Epithelial cell of esophagus (primary cell): ENCODE measurements around the gene FKBP10.

Experiments used
- DNase-seq: peaks from one replicate; pipeline ENCODE4 v3.0.0; 2010; ENCODE audit warnings: low read depth
- H3K4me3 ChIP-seq: 2 replicates; pipeline ENCODE4 v1.5.1; 2011; ENCODE audit warnings: mild to moderate bottlenecking, low read length, control low read depth
- TF ChIP-seq, protein P1 (sequence below): IDR thresholded peaks from 2 replicates; pipeline ENCODE4 v1.5.1; 2011; ENCODE audit warnings: low read depth, mild to moderate bottlenecking, low read length, control low read depth, inconsistent platforms; ENCODE audit not compliant: insufficient read depth; ENCODE audit errors: missing control alignments

The FKBP10 gene

DNA sequence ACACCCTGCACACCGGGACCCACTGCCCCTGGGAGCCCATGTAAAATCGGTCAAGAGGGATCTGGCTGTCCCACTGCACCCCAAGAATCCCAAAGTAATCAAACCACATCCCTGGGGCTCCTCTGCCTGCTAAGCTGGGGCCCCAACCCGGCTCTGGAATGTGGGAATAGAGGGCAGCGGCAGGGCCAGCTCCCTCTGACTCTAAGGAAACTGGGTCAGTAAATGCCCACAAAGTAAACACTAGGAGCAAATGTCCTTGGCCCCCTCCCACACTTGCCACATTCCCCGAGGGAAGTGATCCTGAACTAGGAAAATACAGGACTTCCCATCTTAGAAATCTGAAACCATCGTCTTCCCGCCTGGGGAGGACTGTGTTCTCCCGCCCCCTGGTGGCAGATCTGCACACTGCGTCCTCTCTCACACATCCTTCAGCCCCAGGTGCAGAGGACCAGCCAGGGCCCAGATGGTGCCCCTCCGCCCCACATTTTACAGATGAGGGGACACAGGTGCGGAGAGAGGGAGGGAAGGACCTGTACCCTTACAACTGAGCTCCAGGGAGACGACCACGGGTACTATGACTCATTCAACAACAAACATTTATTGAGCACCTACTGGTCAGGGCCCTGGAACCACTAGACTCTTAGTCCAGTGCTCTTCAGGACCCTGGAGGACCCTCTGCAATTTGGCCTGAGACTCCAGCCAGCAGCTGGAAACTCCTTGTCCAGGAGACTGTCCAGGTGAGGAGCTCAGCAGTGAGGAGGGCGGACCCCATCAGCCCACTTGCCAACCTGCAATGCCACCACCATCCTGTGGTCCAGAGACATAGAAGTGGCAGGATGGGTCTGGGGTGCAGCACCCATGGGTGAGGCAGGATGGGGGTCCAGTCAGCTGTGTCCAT is 11.2 kb upstream of the FKBP10 start:
- DNase-seq, result peak; percentile 88
- peak overlapping the region; percentile 21 for H3K4me3 ChIP-seq

DNA sequence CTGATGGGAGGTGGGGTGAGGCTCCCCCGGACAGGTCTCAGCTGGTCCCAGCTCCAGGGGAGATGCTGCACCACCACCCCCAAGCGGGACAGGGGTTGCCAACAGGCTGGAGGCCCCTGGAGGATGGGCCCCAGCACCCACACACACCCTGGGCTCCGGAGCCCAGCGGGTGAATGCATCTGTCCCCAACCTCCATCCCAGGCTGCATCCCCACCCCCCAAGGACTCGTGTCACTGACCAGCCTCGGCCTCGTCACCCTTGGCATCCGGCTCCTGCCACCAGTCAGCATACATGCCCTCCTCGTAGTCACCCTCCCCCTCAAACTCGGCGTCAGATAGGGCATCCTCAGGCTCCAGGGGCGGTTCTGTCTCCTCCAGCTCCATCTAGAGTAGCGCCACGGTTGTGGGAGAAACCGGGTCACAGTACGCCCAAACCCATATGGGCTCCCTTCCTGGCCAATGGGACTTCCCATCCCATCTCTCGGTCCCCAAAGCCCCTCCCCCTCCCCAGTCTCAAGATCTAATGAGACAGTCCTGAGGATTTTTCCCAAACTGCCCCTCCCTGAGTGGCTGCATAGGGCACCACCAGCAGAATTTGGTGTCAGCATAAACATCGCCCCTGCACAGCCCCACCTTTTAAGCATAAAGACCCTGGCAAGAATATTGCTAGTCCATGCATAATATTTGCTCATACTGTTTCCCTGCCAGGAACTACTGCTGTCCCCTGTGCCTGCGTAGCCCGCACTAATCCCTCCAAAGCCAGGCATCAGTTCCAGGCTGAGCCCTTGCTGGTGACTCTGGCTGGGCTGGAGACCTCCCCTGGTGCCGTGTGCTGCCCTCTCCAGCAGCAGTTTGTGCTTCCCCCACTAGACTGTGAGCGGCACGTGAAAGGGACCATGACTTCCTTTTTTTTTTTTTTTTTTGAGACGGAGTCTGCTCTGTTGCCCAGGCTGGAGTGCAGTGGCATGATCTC is 9.5 kb upstream of the FKBP10 start:
- no peak for DNase-seq
- no peak overlapping the region for H3K4me3 ChIP-seq
- TF ChIP-seq, protein P1, sequence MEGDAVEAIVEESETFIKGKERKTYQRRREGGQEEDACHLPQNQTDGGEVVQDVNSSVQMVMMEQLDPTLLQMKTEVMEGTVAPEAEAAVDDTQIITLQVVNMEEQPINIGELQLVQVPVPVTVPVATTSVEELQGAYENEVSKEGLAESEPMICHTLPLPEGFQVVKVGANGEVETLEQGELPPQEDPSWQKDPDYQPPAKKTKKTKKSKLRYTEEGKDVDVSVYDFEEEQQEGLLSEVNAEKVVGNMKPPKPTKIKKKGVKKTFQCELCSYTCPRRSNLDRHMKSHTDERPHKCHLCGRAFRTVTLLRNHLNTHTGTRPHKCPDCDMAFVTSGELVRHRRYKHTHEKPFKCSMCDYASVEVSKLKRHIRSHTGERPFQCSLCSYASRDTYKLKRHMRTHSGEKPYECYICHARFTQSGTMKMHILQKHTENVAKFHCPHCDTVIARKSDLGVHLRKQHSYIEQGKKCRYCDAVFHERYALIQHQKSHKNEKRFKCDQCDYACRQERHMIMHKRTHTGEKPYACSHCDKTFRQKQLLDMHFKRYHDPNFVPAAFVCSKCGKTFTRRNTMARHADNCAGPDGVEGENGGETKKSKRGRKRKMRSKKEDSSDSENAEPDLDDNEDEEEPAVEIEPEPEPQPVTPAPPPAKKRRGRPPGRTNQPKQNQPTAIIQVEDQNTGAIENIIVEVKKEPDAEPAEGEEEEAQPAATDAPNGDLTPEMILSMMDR, result no peak

More for the DNA sequence above, 11.2 kb upstream of the FKBP10 start:
- TF ChIP-seq, protein P1, result peak; percentile 96

DNA sequence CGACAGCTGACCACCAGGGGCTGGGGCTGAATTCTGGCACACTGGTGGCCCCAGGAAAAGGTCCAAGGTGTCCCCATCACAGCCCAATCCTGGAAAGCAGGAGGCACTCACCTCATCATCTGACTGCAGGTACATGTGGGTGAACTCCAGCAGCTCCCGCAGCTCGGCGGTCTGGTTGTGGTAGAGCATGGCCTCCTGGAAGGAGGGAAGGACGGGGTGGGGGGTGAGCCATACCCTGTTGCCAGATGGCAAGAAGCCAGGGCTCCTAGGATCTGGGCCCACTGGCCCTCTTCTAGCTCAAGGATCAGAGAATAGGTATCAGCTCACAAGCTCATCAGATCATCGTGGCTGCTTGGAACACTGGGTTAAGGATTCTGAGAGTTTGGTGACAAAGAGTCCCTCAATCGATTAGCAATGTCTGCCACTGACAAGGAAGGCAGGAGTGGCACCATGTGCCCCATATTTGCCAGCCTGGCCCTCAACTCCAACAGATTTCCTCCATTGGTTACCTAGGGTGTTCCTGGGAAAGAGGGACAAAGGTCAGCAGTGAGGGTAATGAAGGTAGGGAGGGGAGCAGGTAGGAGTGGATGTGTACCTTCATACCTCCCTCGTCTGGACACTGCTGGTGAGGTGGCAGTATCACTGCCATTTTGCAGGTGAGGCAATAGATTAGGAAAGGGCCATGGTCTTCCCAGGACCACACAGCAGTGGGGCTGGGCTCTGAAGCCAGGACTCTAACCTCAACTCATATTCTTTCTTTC is 5.9 kb upstream of the FKBP10 start:
- no peak overlapping the region for H3K4me3 ChIP-seq
- TF ChIP-seq, protein P1, result no peak
- DNase-seq, result no peak

DNA sequence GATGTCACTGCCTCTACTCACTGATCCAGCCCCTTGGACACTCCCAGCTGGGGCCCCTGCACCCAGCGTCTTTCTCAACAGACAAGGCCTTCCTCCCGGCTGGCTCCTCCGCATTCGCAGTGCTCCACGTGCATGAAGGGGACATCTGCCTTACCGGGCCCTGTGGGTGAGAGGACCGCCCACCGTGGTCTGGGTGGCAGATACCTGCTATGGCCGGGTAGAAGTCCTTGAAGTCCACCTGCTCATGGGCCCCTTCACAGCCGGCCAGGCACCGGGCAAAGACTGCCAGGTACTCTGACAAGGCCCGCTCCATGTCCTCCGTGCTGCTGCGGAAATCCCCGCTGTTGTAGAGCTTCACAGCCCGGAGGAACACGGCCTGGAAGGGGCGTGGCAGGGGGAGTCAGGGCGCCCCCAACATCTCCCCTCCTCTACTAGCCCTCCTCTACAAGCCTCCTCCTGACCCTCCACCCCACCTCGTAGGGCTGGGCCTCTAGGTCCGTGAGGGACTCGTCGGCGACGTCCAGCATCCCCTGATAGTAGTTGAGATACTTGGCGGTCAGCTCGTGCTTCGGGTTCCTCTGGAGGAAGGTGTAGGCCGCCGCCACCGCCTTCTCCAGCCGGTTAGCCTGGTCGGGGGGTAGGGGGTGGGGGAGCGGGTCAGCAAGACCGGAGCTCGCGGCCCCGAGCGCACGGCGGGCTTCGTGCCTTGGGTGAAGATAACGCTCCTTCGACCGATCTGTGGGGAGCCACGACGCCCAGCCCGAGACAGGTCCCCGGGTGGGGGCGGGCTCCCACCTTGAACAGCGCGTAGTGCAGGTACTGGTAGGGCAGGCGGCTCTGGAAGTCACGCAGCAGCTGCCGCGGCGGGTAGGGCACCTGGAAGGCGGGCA is 1.9 kb upstream of the FKBP10 start:
- TF ChIP-seq, protein P1, result no peak
- H3K4me3 ChIP-seq, result peak overlapping the region; percentile 64
- no peak for DNase-seq

DNA sequence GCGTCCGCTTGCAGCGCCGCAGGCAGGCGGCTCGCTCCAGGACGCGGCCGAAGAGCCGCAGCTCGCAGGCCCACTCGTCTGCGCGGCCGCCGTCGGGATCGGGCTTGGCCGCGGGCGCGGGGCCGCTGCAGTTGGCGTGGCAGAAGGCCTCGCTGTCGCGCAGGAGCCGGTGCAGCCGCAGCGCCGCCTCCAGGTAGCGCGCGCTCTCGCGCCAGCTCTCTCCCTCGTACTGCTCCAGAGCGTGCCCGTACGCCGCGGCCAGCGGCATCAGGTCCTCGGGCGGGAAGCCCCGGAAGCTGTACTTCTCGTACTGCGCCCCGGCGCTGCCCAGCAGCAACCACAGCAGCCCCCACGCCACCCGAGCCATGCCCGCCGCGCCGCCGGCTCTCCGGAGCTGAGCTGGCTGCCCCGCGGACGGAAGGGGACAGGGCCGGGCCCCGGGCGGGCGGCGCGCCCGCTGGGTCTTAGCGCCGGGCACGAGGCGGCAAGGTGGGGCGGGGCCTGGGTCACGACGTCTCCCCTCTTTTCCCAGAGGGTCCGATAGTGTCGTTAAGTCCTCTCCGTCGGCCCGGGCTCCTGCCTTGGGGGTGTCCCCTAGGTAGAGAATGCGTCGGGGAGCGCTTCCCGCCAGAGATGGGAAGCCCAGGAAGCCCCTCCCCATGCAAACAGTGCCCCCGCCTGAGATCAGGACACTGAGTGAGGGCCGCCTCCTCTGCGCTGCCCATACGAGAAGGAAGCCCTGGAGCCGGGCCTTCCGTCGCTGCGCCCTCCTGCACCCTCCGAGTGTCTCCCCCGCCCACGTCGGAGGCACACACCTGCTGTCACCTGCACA is 1.0 kb upstream of the FKBP10 start, which contains the start of gene P3H4:
Gene P3H4, minus strand, starts transcription at position 401 of the 832 bp plus-strand sequence. Its CDS starts 34 bp downstream, at position 367.
- peak within 1 kb of the TSS; percentile 64 for H3K4me3 ChIP-seq
- TF ChIP-seq, protein P1, result peak; percentile 60
- DNase-seq, result peak; percentile 86
